Neural cell (in vitro differentiated cells): ENCODE results near the gene SIRT3. TPM values are rescaled to one million over a fixed set of nuclear protein-coding genes. Genes with fewer than 3 reads are reported as not detected.

Experiments
- H2AFZ ChIP-seq: fragments of 200-600, 300-800 bp; sonication (generic), shearing (Covaris generic); 2 replicates; pipeline ENCODE4 v1.6.0; 2014; ENCODE audit warnings: low read depth, mild to moderate bottlenecking, antibody characterized with exemption, low read length, moderate library complexity
- H3F3A ChIP-seq: fragments of 200-600 bp; shearing (Covaris generic); 2 replicates; pipeline ENCODE4 v1.6.1; 2016; ENCODE audit warnings: mild to moderate bottlenecking, moderate library complexity, mixed read lengths, antibody characterized with exemption, low read length; ENCODE audit not compliant: insufficient read depth, poor library complexity, severe bottlenecking
- H3K27ac ChIP-seq: fragments of 200-600, 300-800 bp; sonication (generic), shearing (Covaris generic); 2 replicates; pipeline ENCODE4 v1.5.1; 2014; ENCODE audit warnings: mild to moderate bottlenecking, low read length, moderate library complexity
- H3K27me3 ChIP-seq: fragments of 300-800, 200-600 bp; sonication (generic), shearing (Covaris generic); 2 replicates; pipeline ENCODE4 v1.6.0; 2014; ENCODE audit warnings: mild to moderate bottlenecking, low read depth, low read length, moderate library complexity; ENCODE audit not compliant: insufficient read depth
- H3K36me3 ChIP-seq: fragments of 300-800, 200-600 bp; sonication (generic), shearing (Covaris generic); 2 replicates; pipeline ENCODE4 v1.5.1; 2014; ENCODE audit warnings: mild to moderate bottlenecking, antibody characterized with exemption, low read length, moderate library complexity; ENCODE audit not compliant: insufficient read depth
- H3K4me2 ChIP-seq: fragments of 300-800, 200-600 bp; sonication (generic), shearing (Covaris generic); 2 replicates; pipeline ENCODE4 v1.6.0; 2014; ENCODE audit warnings: mild to moderate bottlenecking, low read length
- H3K4me3 ChIP-seq: fragments of 300-800, 200-600 bp; sonication (generic), shearing (Covaris generic); 2 replicates; pipeline ENCODE4 v1.5.1; 2014; ENCODE audit warnings: mild to moderate bottlenecking, low read length, moderate library complexity
- H3K79me2 ChIP-seq: fragments of 200-600 bp; shearing (Covaris generic); replicated peaks from 2 replicates; pipeline ENCODE4 v1.6.0; 2014; ENCODE audit warnings: mild to moderate bottlenecking, low read length, moderate library complexity; ENCODE audit not compliant: insufficient read depth
- H3K9ac ChIP-seq: fragments of 300-800, 200-600 bp; sonication (generic), shearing (Covaris generic); 2 replicates; pipeline ENCODE4 v1.6.1; 2016; ENCODE audit warnings: mild to moderate bottlenecking, low read length, mixed read lengths
- H3K9me2 ChIP-seq: fragments of 200-600 bp; shearing (Covaris generic); 2 replicates; pipeline ENCODE4 v1.6.1; 2016; ENCODE audit warnings: mild to moderate bottlenecking, low read length, mixed read lengths; ENCODE audit not compliant: insufficient read depth
- H3K9me3 ChIP-seq: fragments of 200-600, 300-800 bp; sonication (generic), shearing (Covaris generic); 2 replicates; pipeline ENCODE4 v1.6.1; 2016; ENCODE audit warnings: mild to moderate bottlenecking, mixed run types, low read length, moderate library complexity, mixed read lengths
- H4K20me1 ChIP-seq: fragments of 200-600 bp; shearing (Covaris generic); 2 replicates; pipeline ENCODE4 v1.6.1; 2016; ENCODE audit warnings: mild to moderate bottlenecking, mixed run types; ENCODE audit not compliant: insufficient read depth
- EP300 ChIP-seq: fragments of 450-650 bp; conservative IDR thresholded peaks from 2 replicates; pipeline ENCODE4 v1.6.1; 2014; ENCODE audit warnings: antibody characterized with exemption, mild to moderate bottlenecking, moderate library complexity; ENCODE audit not compliant: poor library complexity, severe bottlenecking
- EZH2 ChIP-seq: fragments of 200-600, 300-800 bp; shearing (Covaris generic), sonication (generic); IDR thresholded peaks from 2 replicates; pipeline ENCODE4 v1.6.1; 2014; ENCODE audit warnings: antibody characterized with exemption, low read length, borderline replicate concordance, mild to moderate bottlenecking; ENCODE audit not compliant: insufficient read depth, poor library complexity, severe bottlenecking
- MXI1 ChIP-seq: fragments of 450-650 bp; conservative IDR thresholded peaks from 2 replicates; pipeline ENCODE4 v1.6.1; 2014; ENCODE audit warnings: antibody characterized with exemption, mild to moderate bottlenecking; ENCODE audit not compliant: poor library complexity, severe bottlenecking
- POLR2AphosphoS5 ChIP-seq: IDR thresholded peaks from 2 replicates; pipeline ENCODE4 v1.6.1; 2012
- RAD21 ChIP-seq: fragments of 450-650 bp; conservative IDR thresholded peaks from 2 replicates; pipeline ENCODE4 v1.6.1; 2014; ENCODE audit warnings: antibody characterized with exemption, mild to moderate bottlenecking, moderate library complexity
- SMC3 ChIP-seq: fragments of 450-650 bp; conservative IDR thresholded peaks from 2 replicates; pipeline ENCODE4 v1.6.1; 2014; ENCODE audit warnings: antibody characterized with exemption, mild to moderate bottlenecking, moderate library complexity; ENCODE audit not compliant: poor library complexity
- TAF1 ChIP-seq: IDR thresholded peaks from 2 replicates; pipeline ENCODE4 v1.6.1; 2012; ENCODE audit warnings: low read depth
- polyA plus RNA-seq: library from polyadenylated mRNA; depleted of rRNA; stranded (reverse); fragments of >200 nt; gene quantifications from 2 replicates; pipeline ENCODE4 v1.2.3, GENCODE V29; 2014
- TF ChIP-seq, protein P1 (sequence below): fragments of 450-650 bp; IDR thresholded peaks from 2 replicates; pipeline ENCODE4 v1.5.1; 2014; ENCODE audit warnings: antibody characterized with exemption, mild to moderate bottlenecking, moderate library complexity; ENCODE audit not compliant: poor library complexity, severe bottlenecking
- TF ChIP-seq, protein P2 (sequence below): IDR thresholded peaks from 2 replicates; pipeline ENCODE4 v1.6.1; 2012; ENCODE audit warnings: borderline replicate concordance

Gene SIRT3
- polyA plus RNA-seq, 1 donor from 2014 or later: 32.9 TPM

GRCh38 chr11:215581-216037 is 20.5 kb downstream of the SIRT3 start:
- TF ChIP-seq SMC3 (no peak), TAF1 (no peak), RAD21 (no peak)
- TF ChIP-seq, protein P1, sequence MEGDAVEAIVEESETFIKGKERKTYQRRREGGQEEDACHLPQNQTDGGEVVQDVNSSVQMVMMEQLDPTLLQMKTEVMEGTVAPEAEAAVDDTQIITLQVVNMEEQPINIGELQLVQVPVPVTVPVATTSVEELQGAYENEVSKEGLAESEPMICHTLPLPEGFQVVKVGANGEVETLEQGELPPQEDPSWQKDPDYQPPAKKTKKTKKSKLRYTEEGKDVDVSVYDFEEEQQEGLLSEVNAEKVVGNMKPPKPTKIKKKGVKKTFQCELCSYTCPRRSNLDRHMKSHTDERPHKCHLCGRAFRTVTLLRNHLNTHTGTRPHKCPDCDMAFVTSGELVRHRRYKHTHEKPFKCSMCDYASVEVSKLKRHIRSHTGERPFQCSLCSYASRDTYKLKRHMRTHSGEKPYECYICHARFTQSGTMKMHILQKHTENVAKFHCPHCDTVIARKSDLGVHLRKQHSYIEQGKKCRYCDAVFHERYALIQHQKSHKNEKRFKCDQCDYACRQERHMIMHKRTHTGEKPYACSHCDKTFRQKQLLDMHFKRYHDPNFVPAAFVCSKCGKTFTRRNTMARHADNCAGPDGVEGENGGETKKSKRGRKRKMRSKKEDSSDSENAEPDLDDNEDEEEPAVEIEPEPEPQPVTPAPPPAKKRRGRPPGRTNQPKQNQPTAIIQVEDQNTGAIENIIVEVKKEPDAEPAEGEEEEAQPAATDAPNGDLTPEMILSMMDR: no peak
- Histone ChIP-seq H4K20me1 (no peaks in the 10 kb centered on the region), H3K27ac (no peak overlapping the region), H3K4me3 (no peak overlapping the region), H3K79me2 (peaks cover under 1% of the 10 kb centered on the region), H2AFZ (no peak overlapping the region), H3K4me2 (no peak overlapping the region), H3K36me3 (no peaks in the 10 kb centered on the region), H3F3A (no peaks in the 10 kb centered on the region), H3K9me3 (no peaks in the 10 kb centered on the region), H3K9ac (no peak overlapping the region), H3K27me3 (no peaks in the 10 kb centered on the region), H3K9me2 (no peaks in the 10 kb centered on the region)

DNA sequence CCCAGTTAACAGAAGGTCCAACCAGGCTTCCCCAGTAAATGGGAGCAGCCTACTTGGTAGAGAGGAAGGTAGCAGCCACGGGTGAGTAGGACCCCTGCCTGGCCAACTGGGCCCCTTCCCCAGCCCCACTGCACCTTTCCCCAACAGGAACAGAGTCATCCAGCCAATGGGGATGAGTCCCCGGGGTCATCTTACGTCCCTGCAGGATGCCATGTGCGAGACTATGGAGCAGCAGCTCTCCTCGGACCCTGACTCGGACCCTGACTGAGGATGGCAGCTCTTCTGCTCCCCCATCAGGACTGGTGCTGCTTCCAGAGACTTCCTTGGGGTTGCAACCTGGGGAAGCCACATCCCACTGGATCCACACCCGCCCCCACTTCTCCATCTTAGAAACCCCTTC is 22.1 kb downstream of the SIRT3 start:
- no peak for TF ChIP-seq EP300
- TF ChIP-seq EZH2: no peak
- no peak for TF ChIP-seq MXI1
- no peak for TF ChIP-seq TAF1
- H3K36me3 ChIP-seq: no peaks in the 10 kb centered on the region
- H3K9ac ChIP-seq: no peak overlapping the region
- no peaks in the 10 kb centered on the region for H3K27me3 ChIP-seq
- H3K4me2 ChIP-seq: no peak overlapping the region
- H3K79me2 ChIP-seq: peaks cover 15% of the 10 kb centered on the region
- no peaks in the 10 kb centered on the region for H3F3A ChIP-seq
- H4K20me1 ChIP-seq: peaks cover 3% of the 10 kb centered on the region
- no peak overlapping the region for H2AFZ ChIP-seq
- no peaks in the 10 kb centered on the region for H3K9me3 ChIP-seq
- H3K27ac ChIP-seq: no peak overlapping the region
- H3K4me3 ChIP-seq: no peak overlapping the region
- no peaks in the 10 kb centered on the region for H3K9me2 ChIP-seq

GRCh38 chr11:213111-213510 is 23.0 kb downstream of the SIRT3 start:
- Histone ChIP-seq H3K79me2 (peaks cover 17% of the 10 kb centered on the region), H3K4me3 (no peak overlapping the region), H3K27me3 (no peaks in the 10 kb centered on the region), H3K9ac (no peak overlapping the region), H3F3A (no peaks in the 10 kb centered on the region), H3K4me2 (no peak overlapping the region), H3K9me2 (no peaks in the 10 kb centered on the region), H4K20me1 (peaks cover 3% of the 10 kb centered on the region), H2AFZ (no peak overlapping the region), H3K27ac (no peak overlapping the region), H3K36me3 (no peaks in the 10 kb centered on the region), H3K9me3 (no peaks in the 10 kb centered on the region)
- TF ChIP-seq TAF1 (no peak), RAD21 (no peak), EZH2 (no peak), SMC3 (no peak), MXI1 (no peak), EP300 (no peak), POLR2AphosphoS5 (no peak)
- TF ChIP-seq, protein P2, sequence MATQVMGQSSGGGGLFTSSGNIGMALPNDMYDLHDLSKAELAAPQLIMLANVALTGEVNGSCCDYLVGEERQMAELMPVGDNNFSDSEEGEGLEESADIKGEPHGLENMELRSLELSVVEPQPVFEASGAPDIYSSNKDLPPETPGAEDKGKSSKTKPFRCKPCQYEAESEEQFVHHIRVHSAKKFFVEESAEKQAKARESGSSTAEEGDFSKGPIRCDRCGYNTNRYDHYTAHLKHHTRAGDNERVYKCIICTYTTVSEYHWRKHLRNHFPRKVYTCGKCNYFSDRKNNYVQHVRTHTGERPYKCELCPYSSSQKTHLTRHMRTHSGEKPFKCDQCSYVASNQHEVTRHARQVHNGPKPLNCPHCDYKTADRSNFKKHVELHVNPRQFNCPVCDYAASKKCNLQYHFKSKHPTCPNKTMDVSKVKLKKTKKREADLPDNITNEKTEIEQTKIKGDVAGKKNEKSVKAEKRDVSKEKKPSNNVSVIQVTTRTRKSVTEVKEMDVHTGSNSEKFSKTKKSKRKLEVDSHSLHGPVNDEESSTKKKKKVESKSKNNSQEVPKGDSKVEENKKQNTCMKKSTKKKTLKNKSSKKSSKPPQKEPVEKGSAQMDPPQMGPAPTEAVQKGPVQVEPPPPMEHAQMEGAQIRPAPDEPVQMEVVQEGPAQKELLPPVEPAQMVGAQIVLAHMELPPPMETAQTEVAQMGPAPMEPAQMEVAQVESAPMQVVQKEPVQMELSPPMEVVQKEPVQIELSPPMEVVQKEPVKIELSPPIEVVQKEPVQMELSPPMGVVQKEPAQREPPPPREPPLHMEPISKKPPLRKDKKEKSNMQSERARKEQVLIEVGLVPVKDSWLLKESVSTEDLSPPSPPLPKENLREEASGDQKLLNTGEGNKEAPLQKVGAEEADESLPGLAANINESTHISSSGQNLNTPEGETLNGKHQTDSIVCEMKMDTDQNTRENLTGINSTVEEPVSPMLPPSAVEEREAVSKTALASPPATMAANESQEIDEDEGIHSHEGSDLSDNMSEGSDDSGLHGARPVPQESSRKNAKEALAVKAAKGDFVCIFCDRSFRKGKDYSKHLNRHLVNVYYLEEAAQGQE: no peak
- TF ChIP-seq, protein P1: no peak
